GM23248 (cell line): ENCODE results near the gene PRMT5. TPM values are rescaled to one million over a fixed set of nuclear protein-coding genes. Genes with fewer than 3 reads are reported as not detected.
A peak's percentile ranks its signal among the peaks of the same experiment; 100 is the strongest.

Experiments
- DNase-seq: peaks from one replicate; pipeline ENCODE4 v3.0.0-alpha.2; 2015
- H2AFZ ChIP-seq: fragments of 200-600 bp; sonication (generic); 2 replicates; pipeline ENCODE4 v1.6.1; 2016; ENCODE audit warnings: antibody characterized with exemption
- H3F3A ChIP-seq: fragments of 200-600 bp; sonication (generic); 2 replicates; pipeline ENCODE4 v1.6.1; 2016; ENCODE audit warnings: mild to moderate bottlenecking, antibody characterized with exemption, mixed run types; ENCODE audit not compliant: insufficient read depth
- H3K27ac ChIP-seq: fragments of 200-600 bp; sonication (generic); 2 replicates; pipeline ENCODE4 v1.5.1; 2016; ENCODE audit warnings: mild to moderate bottlenecking
- H3K27me3 ChIP-seq: fragments of 200-600 bp; sonication (generic); replicated peaks from 2 replicates; pipeline ENCODE4 v1.6.1; 2016; ENCODE audit warnings: mild to moderate bottlenecking; ENCODE audit not compliant: insufficient read depth
- H3K36me3 ChIP-seq: fragments of 200-600 bp; sonication (generic); 2 replicates; pipeline ENCODE4 v1.6.1; 2016; ENCODE audit warnings: low read depth, mild to moderate bottlenecking
- H3K4me1 ChIP-seq: fragments of 200-600 bp; sonication (generic); 2 replicates; pipeline ENCODE4 v1.6.1; 2016; ENCODE audit warnings: mild to moderate bottlenecking; ENCODE audit not compliant: insufficient read depth
- H3K4me2 ChIP-seq: fragments of 200-600 bp; sonication (generic); one replicate; pipeline ENCODE4 v1.6.1; 2016; ENCODE audit warnings: mild to moderate bottlenecking; ENCODE audit not compliant: unreplicated experiment
- H3K4me3 ChIP-seq: fragments of 200-600 bp; sonication (generic); 2 replicates; pipeline ENCODE4 v1.5.1; 2016; ENCODE audit warnings: mild to moderate bottlenecking
- H3K79me2 ChIP-seq: fragments of 200-600 bp; sonication (generic); 2 replicates; pipeline ENCODE4 v1.6.1; 2016; ENCODE audit warnings: mild to moderate bottlenecking; ENCODE audit not compliant: insufficient read depth
- H3K9ac ChIP-seq: fragments of 200-600 bp; sonication (generic); 2 replicates; pipeline ENCODE4 v1.6.1; 2016; ENCODE audit warnings: mild to moderate bottlenecking
- H3K9me2 ChIP-seq: fragments of 200-600 bp; sonication (generic); 2 replicates; pipeline ENCODE4 v1.6.1; 2016; ENCODE audit warnings: mixed run types, mild to moderate bottlenecking, moderate library complexity; ENCODE audit not compliant: insufficient read depth
- H3K9me3 ChIP-seq: fragments of 200-600 bp; sonication (generic); one replicate; pipeline ENCODE4 v1.6.1; 2017; ENCODE audit warnings: low read depth
- H4K20me1 ChIP-seq: fragments of 200-600 bp; sonication (generic); 2 replicates; pipeline ENCODE4 v1.6.0; 2016; ENCODE audit not compliant: insufficient read depth
- EZH2 ChIP-seq: fragments of 200-600 bp; sonication (generic); IDR thresholded peaks from 2 replicates; pipeline ENCODE4 v1.6.1; 2018; ENCODE audit warnings: antibody characterized with exemption, mild to moderate bottlenecking; ENCODE audit not compliant: insufficient read depth, poor library complexity, severe bottlenecking
- EZH2phosphoT487 ChIP-seq: fragments of 200-600 bp; sonication (generic); IDR thresholded peaks from 2 replicates; pipeline ENCODE4 v1.6.1; 2018; ENCODE audit warnings: antibody characterized with exemption, moderate library complexity, mild to moderate bottlenecking, low read depth; ENCODE audit not compliant: insufficient read depth
- WGBS, 2 experiments: methylation state at CpG; one replicate each; pipeline ENCODE4 v1.1.6; 2015 to 2017; ENCODE audit warnings: low lambda C conversion rate in 2 of 2, low coverage in 1 of 2; ENCODE audit errors: missing lambda C conversion rate in 2 of 2; 5-methylcytosine and 5-hydroxymethylcytosine counted together
- in situ Hi-C: fragments of 300-500 bp; cut with MboI; formaldehyde crosslinking; loops from 2 replicates; pipeline ENCODE4 v1.15.0; 2020
- polyA plus RNA-seq: library from polyadenylated mRNA; unstranded; fragments of >200 nt; fragmentation: Nextera tagmentation; extraction: Ambion mirVana; gene quantifications from 2 replicates; pipeline ENCODE4 v1.2.1, GENCODE V29; 2016
- total RNA-seq: library from RNA; depleted of rRNA; stranded (reverse); fragments of >200 nt; shearing (Covaris generic); gene quantifications from 2 replicates; pipeline ENCODE4 v1.2.3, GENCODE V29; 2014; rRNA removed

PRMT5 gene
- total and polyA plus RNA-seq, 2 experiments from 2014 or later: 61.0 to 80.1 TPM

GRCh38 chr14:22871224-22872032 is 57.7 kb downstream of the PRMT5 start, which contains the start of gene LRP10:
Gene LRP10, plus strand, starts transcription at chr14:22871740. Its CDS starts 564 bp downstream, at chr14:22872304.
- TF ChIP-seq EZH2phosphoT487 (no peak), EZH2 (no peak)
- Histone ChIP-seq H3K4me1 (peaks cover 21% of the 10 kb centered on the region), H3K27me3 (no peaks in the 10 kb centered on the region), H3K9ac (peak within 1 kb of the TSS; percentile 85), H3K4me2 (peak within 1 kb of the TSS; percentile 88), H2AFZ (peak within 1 kb of the TSS; percentile 87), H3K4me3 (peak within 1 kb of the TSS; percentile 96), H4K20me1 (no peaks in the 10 kb centered on the region), H3K36me3 (peaks cover 13% of the 10 kb centered on the region; the same call in 1 of the 2 replicates), H3K79me2 (peaks cover 42% of the 10 kb centered on the region), H3K27ac (peak within 1 kb of the TSS; percentile 93), H3K9me2 (no peaks in the 10 kb centered on the region), H3K9me3 (no peaks in the 10 kb centered on the region), H3F3A (peaks cover 15% of the 10 kb centered on the region)
- in situ Hi-C loops: no loop called here
- DNase-seq: peak; percentile 89
- WGBS, 2 experiments: 1% methylated on average over 31 to 32 of the region's 50 CpGs

- WGBS, 2 experiments: 0 to 4% methylated on average over 1 of the region's 1 CpG
- in situ Hi-C loops: no loop called here
- no peaks in the 10 kb centered on the region for H3K27me3 ChIP-seq
Observed at GRCh38 chr14:22870811-22871223, 58.4 kb downstream of the PRMT5 start.

More at GRCh38 chr14:22870811-22871223, 58.4 kb downstream of the PRMT5 start:
- no peaks in the 10 kb centered on the region for H3K9me2 ChIP-seq
- DNase-seq: no peak
- H3K4me1 ChIP-seq: peaks cover 21% of the 10 kb centered on the region
- H3K4me3 ChIP-seq: peak overlapping the region; percentile 96
- H4K20me1 ChIP-seq: no peaks in the 10 kb centered on the region
- H2AFZ ChIP-seq: peak overlapping the region; percentile 87
- peak overlapping the region; percentile 88 for H3K4me2 ChIP-seq
- H3K9me3 ChIP-seq: no peaks in the 10 kb centered on the region
- peaks cover 37% of the 10 kb centered on the region for H3K79me2 ChIP-seq
- H3K27ac ChIP-seq: peak overlapping the region; percentile 93
- peak overlapping the region; percentile 85 for H3K9ac ChIP-seq
- H3F3A ChIP-seq: peaks cover 15% of the 10 kb centered on the region
- no peak for TF ChIP-seq EZH2phosphoT487
- no peak for TF ChIP-seq EZH2
- H3K36me3 ChIP-seq: peaks cover 13% of the 10 kb centered on the region; the same call in 1 of the 2 replicates

Other genes starting within 250 kb of the PRMT5 start
- gene OXA1L, start 162.7 kb downstream of the PRMT5 start, total RNA-seq: 59.1 and 78.6 TPM in 2 replicates
- 48.1 and 48.8 TPM in 2 replicates for gene OXA1L, start 162.7 kb downstream of the PRMT5 start, polyA plus RNA-seq
- gene SLC7A7, start 113.9 kb downstream of the PRMT5 start, total RNA-seq: 0.65 and 0.89 TPM in 2 replicates
- gene SLC7A7, start 113.9 kb downstream of the PRMT5 start, polyA plus RNA-seq: 0.63 and 1.7 TPM in 2 replicates
- 44.3 and 96.6 TPM in 2 replicates for gene MRPL52, start 99.5 kb downstream of the PRMT5 start, total RNA-seq
- 208 and 230 TPM in 2 replicates for gene MRPL52, start 99.5 kb downstream of the PRMT5 start, polyA plus RNA-seq
- gene MMP14, start 92.8 kb downstream of the PRMT5 start, total RNA-seq: 450 and 475 TPM in 2 replicates
- 50.1 and 50.8 TPM in 2 replicates for gene MMP14, start 92.8 kb downstream of the PRMT5 start, polyA plus RNA-seq
- gene LRP10, start 57.6 kb downstream of the PRMT5 start, total RNA-seq: 202 and 253 TPM in 2 replicates
- 159 and 161 TPM in 2 replicates for gene LRP10, start 57.6 kb downstream of the PRMT5 start, polyA plus RNA-seq
- gene REM2, start 46.2 kb downstream of the PRMT5 start, total RNA-seq: 0.22 TPM in 1 of 2 replicates, not detected in the other
- 0.29 TPM in 1 of 2 replicates, not detected in the other for gene REM2, start 46.2 kb downstream of the PRMT5 start, polyA plus RNA-seq
- 42.6 and 57.2 TPM in 2 replicates for gene RBM23, start 10.2 kb downstream of the PRMT5 start, total RNA-seq
- gene RBM23, start 10.2 kb downstream of the PRMT5 start, polyA plus RNA-seq: 33.8 and 36.5 TPM in 2 replicates
- 29.0 and 35.0 TPM in 2 replicates for gene HAUS4, start 27.7 kb upstream of the PRMT5 start, total RNA-seq
- 14.1 and 14.5 TPM in 2 replicates for gene HAUS4, start 27.7 kb upstream of the PRMT5 start, polyA plus RNA-seq
- 62.7 and 70.7 TPM in 2 replicates for gene AJUBA, start 53.2 kb upstream of the PRMT5 start, total RNA-seq
- 17.8 and 19.3 TPM in 2 replicates for gene AJUBA, start 53.2 kb upstream of the PRMT5 start, polyA plus RNA-seq
- gene C14orf93, start 80.8 kb upstream of the PRMT5 start, total RNA-seq: 7.1 and 11.4 TPM in 2 replicates
- gene C14orf93, start 80.8 kb upstream of the PRMT5 start, polyA plus RNA-seq: 2.2 and 3.4 TPM in 2 replicates
- gene PSMB5, start 105.5 kb upstream of the PRMT5 start, total RNA-seq: 217 and 263 TPM in 2 replicates
- 274 and 277 TPM in 2 replicates for gene PSMB5, start 105.5 kb upstream of the PRMT5 start, polyA plus RNA-seq
- gene PSMB11, start 112.8 kb upstream of the PRMT5 start, total RNA-seq: not detected in 2 replicates
- gene PSMB11, start 112.8 kb upstream of the PRMT5 start, polyA plus RNA-seq: not detected in 2 replicates
- 3.8 and 5.6 TPM in 2 replicates for gene CDH24, start 128.1 kb upstream of the PRMT5 start, total RNA-seq
- gene CDH24, start 128.1 kb upstream of the PRMT5 start, polyA plus RNA-seq: 1.0 and 1.5 TPM in 2 replicates
- 61.0 and 63.7 TPM in 2 replicates for gene ACIN1, start 165.8 kb upstream of the PRMT5 start, total RNA-seq
- 28.8 and 35.5 TPM in 2 replicates for gene ACIN1, start 165.8 kb upstream of the PRMT5 start, polyA plus RNA-seq
- gene C14orf119, start 166.1 kb upstream of the PRMT5 start, total RNA-seq: 48.7 and 55.5 TPM in 2 replicates
- gene C14orf119, start 166.1 kb upstream of the PRMT5 start, polyA plus RNA-seq: 157 and 166 TPM in 2 replicates
- not detected in 2 replicates for gene CIROP, start 175.6 kb upstream of the PRMT5 start, total RNA-seq
- gene CIROP, start 175.6 kb upstream of the PRMT5 start, polyA plus RNA-seq: 0.09 TPM in 1 of 2 replicates, not detected in the other
- not detected in 2 replicates for gene CEBPE, start 189.9 kb upstream of the PRMT5 start, total RNA-seq
- gene CEBPE, start 189.9 kb upstream of the PRMT5 start, polyA plus RNA-seq: not detected in 2 replicates